ENCODE measurements around the gene FOXP1.
A peak's percentile ranks its signal among the peaks of the same experiment; 100 is the strongest.

Gene FOXP1

GRCh38 chr3:71583566-71584393 is at the start of gene FOXP1:
TSS of gene FOXP1 (minus strand) at chr3:71583728. CDS start at chr3:71198381, 385,347 bp downstream.
- H3K27ac Mint-ChIP-seq, result peak within 1 kb of the TSS; percentile 99
- H3K4me1 Mint-ChIP-seq (ENCODE audit: low read depth), result peaks cover 56% of the 10 kb centered on the region
- H3K9me3 Mint-ChIP-seq (ENCODE audit: low read depth), result no peaks in the 10 kb centered on the region
- H3K27me3 Mint-ChIP-seq, result no peaks in the 10 kb centered on the region
- H3K36me3 Mint-ChIP-seq, result peaks cover 2% of the 10 kb centered on the region
- H3K4me3 Mint-ChIP-seq, result peak within 1 kb of the TSS; percentile 94

DNA sequence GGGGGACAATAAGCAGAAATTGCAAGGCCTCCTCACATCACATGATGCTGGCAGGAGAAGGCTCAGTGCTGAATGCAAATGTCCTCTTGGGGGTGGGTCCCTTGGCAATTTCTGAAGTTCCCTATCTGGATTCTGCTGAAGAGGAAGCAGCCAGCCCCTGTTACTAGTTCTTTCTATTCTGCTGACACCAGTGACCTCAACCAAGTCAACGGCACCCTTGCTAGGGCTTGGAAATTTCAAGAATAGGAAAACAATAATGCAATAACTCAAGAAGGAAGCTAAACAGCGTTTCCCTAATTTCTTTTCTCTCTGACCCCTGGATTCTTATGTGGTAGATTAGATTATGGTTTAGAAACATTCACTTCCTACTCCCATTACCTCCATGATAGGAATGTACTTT is 46.2 kb upstream of the FOXP1 start:
- Mint-ChIP-seq H3K36me3 (peaks cover 14% of the 10 kb centered on the region), H3K4me1 (ENCODE audit: low read depth) (no peaks in the 10 kb centered on the region), H3K9me3 (ENCODE audit: low read depth) (no peaks in the 10 kb centered on the region), H3K27ac (no peak overlapping the region), H3K27me3 (no peaks in the 10 kb centered on the region), H3K4me3 (no peak overlapping the region)

DNA sequence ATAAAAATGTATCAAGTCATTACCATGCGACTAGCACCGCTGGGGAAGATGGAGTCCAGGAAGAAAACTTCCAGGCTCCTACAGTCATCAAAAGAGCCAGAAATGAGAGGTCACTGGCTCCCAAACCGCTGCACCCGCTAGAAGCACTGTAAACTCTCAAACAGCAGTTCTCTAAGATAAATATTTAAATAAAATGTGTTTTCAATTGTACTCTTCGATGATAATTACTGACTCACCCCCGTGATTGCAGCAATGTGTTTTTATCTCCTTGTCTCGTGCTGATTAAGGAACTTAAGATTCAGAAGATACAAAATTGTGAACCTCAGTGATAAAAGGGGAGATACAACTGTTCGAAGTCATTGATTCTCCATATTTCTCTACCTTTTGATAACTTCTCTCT is 45.8 kb upstream of the FOXP1 start:
- Mint-ChIP-seq H3K4me1 (ENCODE audit: low read depth) (no peaks in the 10 kb centered on the region), H3K4me3 (no peak overlapping the region), H3K27ac (no peak overlapping the region), H3K27me3 (no peaks in the 10 kb centered on the region), H3K36me3 (peaks cover 14% of the 10 kb centered on the region), H3K9me3 (ENCODE audit: low read depth) (no peaks in the 10 kb centered on the region)

DNA sequence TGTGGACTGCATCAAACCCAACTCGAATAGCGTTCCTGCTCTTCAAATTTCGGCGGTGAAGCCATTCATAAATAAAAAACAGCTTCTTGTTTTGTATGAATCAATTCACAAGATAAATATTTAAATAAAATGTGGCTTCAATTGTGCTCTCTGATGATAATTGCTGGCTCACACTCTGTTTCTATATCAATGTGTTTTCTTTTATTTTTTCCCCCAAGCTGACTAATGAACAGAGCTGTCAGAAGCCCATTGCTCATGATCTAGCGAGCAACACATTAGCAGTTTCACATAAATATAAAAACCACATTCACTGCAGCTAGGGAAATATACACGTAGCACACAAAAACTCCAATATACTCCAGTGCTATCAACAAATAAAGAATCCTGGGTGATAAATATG is 45.0 kb upstream of the FOXP1 start:
- peaks cover 14% of the 10 kb centered on the region for H3K36me3 Mint-ChIP-seq
- no peaks in the 10 kb centered on the region for H3K27me3 Mint-ChIP-seq
- H3K27ac Mint-ChIP-seq, result no peak overlapping the region
- no peak overlapping the region for H3K4me3 Mint-ChIP-seq
- no peaks in the 10 kb centered on the region for H3K9me3 Mint-ChIP-seq (ENCODE audit: low read depth)
- no peaks in the 10 kb centered on the region for H3K4me1 Mint-ChIP-seq (ENCODE audit: low read depth)

GRCh38 chr3:71625676-71626075 is 42.1 kb upstream of the FOXP1 start:
- no peak overlapping the region for H3K27ac Mint-ChIP-seq
- H3K9me3 Mint-ChIP-seq (ENCODE audit: low read depth), result no peaks in the 10 kb centered on the region
- no peaks in the 10 kb centered on the region for H3K4me1 Mint-ChIP-seq (ENCODE audit: low read depth)
- H3K36me3 Mint-ChIP-seq, result peaks cover 18% of the 10 kb centered on the region
- no peaks in the 10 kb centered on the region for H3K27me3 Mint-ChIP-seq
- H3K4me3 Mint-ChIP-seq, result no peak overlapping the region

GRCh38 chr3:71621825-71622537 is 38.5 kb upstream of the FOXP1 start:
- Mint-ChIP-seq H3K4me3 (no peak overlapping the region), H3K36me3 (peaks cover 23% of the 10 kb centered on the region), H3K4me1 (ENCODE audit: low read depth) (no peaks in the 10 kb centered on the region), H3K9me3 (ENCODE audit: low read depth) (no peaks in the 10 kb centered on the region), H3K27ac (no peak overlapping the region), H3K27me3 (no peaks in the 10 kb centered on the region)

DNA sequence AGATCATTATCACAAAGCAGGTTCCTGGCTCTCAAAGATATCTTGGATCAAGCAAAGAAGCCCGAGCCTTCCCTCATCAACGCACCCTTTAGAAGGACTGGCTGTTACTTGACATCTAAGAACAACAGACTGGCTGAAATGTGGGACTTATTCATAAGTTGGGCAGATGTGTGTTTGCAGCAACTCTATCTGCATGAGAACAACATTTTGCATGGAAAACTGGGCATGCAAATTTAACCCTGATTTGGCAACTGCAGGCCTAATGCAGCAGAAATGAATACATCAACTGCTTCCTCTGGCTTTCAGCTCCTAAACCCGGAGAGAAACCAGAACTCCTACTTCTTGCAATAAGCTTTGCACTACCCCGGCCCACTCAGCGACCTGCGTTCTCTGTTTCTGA is 35.0 kb upstream of the FOXP1 start:
- Mint-ChIP-seq H3K9me3 (ENCODE audit: low read depth) (no peaks in the 10 kb centered on the region), H3K4me3 (no peak overlapping the region), H3K27me3 (no peaks in the 10 kb centered on the region), H3K27ac (no peak overlapping the region), H3K36me3 (peaks cover 25% of the 10 kb centered on the region), H3K4me1 (ENCODE audit: low read depth) (peaks cover 7% of the 10 kb centered on the region)

DNA sequence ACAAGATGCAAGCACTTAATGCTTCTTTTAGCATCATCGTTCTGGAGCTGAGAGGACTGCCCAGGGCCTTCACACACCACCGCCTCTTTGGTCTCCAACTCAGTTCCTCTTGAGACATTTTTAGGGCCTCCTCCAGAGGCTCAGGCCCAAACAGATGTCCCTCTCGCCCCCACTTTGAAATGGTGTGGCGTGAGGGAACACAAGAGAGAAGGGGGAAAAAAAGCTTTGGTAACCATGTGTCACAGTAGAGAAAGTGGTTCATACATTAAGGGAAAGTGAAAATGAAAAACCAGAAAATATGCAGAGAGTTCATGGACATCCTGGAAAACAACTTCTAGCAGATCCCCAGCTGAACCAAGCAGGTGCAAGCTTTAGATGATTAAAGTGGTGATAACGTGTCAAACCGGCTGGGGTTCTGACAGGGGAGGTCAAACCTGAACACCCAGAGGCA is 33.1 kb upstream of the FOXP1 start:
- no peak overlapping the region for H3K4me3 Mint-ChIP-seq
- H3K27me3 Mint-ChIP-seq, result no peaks in the 10 kb centered on the region
- H3K9me3 Mint-ChIP-seq (ENCODE audit: low read depth), result peaks cover 7% of the 10 kb centered on the region
- H3K36me3 Mint-ChIP-seq, result peaks cover 22% of the 10 kb centered on the region
- H3K27ac Mint-ChIP-seq, result peak overlapping the region; percentile 24
- peaks cover 7% of the 10 kb centered on the region for H3K4me1 Mint-ChIP-seq (ENCODE audit: low read depth)

DNA sequence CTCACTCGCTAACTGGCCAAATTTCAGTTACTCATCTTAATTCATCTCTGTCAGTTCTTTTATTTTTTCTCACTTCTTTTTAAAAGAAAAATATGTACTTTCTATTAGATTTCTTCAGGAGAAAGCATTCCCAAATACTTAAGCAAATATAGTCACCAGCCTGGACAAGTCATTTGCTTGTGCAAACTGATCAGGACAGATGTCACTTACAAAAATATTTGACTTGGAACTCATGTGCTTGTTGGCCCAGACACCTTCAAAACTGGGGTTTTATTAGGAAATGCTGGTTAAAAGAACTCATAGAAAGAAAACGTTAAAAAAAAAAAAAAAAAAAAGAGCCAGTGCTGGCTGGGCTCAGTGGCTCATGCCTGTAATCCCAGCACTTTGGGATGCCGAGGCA is 31.3 kb upstream of the FOXP1 start:
- H3K4me1 Mint-ChIP-seq (ENCODE audit: low read depth), result peaks cover 7% of the 10 kb centered on the region
- H3K4me3 Mint-ChIP-seq, result no peak overlapping the region
- no peak overlapping the region for H3K27ac Mint-ChIP-seq
- H3K9me3 Mint-ChIP-seq (ENCODE audit: low read depth), result peaks cover 7% of the 10 kb centered on the region
- no peaks in the 10 kb centered on the region for H3K27me3 Mint-ChIP-seq
- H3K36me3 Mint-ChIP-seq, result peaks cover 16% of the 10 kb centered on the region

DNA sequence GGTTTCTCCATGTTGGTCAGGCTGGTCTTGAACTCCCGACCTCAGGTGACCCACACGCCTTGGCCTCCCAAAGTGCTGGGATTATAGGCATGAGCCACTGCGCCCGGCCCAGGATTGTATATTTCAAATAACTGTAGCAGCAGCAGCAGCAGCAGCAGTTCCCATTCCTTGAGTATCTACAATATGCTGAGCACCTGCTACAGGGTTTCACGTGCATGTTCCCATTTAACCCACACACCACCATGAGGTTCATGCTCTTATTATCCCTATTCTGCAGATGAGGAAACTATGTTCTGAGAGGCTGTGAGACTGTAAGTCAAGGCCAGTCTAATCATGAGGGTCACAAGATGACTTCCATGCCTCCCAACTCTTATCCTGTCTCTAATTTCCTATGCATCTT is 30.9 kb upstream of the FOXP1 start:
- H3K4me1 Mint-ChIP-seq (ENCODE audit: low read depth), result peaks cover 7% of the 10 kb centered on the region
- H3K36me3 Mint-ChIP-seq, result peaks cover 16% of the 10 kb centered on the region
- no peak overlapping the region for H3K27ac Mint-ChIP-seq
- H3K9me3 Mint-ChIP-seq (ENCODE audit: low read depth), result peaks cover 7% of the 10 kb centered on the region
- no peak overlapping the region for H3K4me3 Mint-ChIP-seq
- H3K27me3 Mint-ChIP-seq, result no peaks in the 10 kb centered on the region

DNA sequence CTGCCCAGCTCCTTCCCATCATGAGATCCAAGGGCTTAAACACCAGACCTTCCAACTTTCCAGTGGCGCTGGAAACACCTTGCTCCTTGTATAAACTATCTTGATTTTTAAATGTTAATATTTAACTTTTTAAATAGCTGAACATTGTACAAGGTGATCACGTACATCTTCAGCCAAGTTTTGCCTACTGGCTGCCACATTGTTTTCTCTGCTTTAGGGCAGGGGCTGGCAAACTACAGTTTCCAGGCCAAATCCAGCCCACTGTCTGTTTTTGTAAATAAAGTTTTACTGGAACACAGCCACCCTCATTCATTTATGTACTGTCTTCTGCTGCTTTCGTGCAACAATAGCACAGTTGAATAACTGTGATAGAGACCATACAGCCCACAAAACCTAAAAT is 27.6 kb upstream of the FOXP1 start:
- Mint-ChIP-seq H3K27me3 (no peaks in the 10 kb centered on the region), H3K4me1 (ENCODE audit: low read depth) (no peaks in the 10 kb centered on the region), H3K9me3 (ENCODE audit: low read depth) (peaks cover 17% of the 10 kb centered on the region), H3K4me3 (no peak overlapping the region), H3K27ac (no peak overlapping the region), H3K36me3 (peaks cover 19% of the 10 kb centered on the region)

DNA sequence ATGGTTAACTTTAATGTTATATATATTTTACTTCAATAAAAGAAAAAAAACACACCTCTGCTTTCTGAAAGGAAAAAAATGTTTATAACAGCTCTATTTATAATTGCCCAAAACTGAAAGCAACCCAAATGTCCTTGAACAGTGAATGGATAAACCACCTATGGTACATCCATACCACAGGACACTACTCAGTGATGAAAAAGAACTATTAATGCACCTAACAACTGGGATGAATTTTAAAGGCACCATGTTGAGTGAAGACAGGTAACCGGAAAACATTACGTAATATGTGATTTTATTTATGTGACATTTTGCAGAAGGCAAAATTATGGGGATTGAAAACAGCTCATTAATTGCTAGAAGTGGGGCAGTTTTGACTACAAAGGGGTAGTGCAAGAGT is 23.8 kb upstream of the FOXP1 start:
- Mint-ChIP-seq H3K27ac (no peak overlapping the region), H3K36me3 (peaks cover 13% of the 10 kb centered on the region), H3K4me1 (ENCODE audit: low read depth) (no peaks in the 10 kb centered on the region), H3K9me3 (ENCODE audit: low read depth) (peaks cover 17% of the 10 kb centered on the region), H3K27me3 (no peaks in the 10 kb centered on the region), H3K4me3 (no peak overlapping the region)

DNA sequence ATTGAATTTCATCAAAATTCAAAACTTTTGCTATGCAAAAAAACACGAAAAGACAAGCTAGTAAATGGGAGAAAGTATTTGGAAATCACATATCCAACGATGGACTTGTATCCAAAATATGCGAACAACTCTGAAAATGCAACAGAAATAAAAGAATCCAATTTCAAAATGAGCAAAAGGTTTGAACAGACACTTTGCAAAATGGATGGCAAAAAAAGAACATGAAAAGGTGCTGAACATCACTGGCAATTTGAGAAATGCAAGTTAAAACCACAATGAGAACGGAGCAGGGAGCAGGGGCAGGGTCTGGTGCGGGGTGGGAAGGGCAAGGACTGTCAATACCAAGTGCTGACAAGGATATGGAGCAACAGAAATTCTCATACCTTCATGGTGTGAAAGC is 23.1 kb upstream of the FOXP1 start:
- Mint-ChIP-seq H3K4me3 (no peak overlapping the region), H3K4me1 (ENCODE audit: low read depth) (peaks cover 5% of the 10 kb centered on the region), H3K36me3 (peaks cover 11% of the 10 kb centered on the region), H3K27me3 (no peaks in the 10 kb centered on the region), H3K9me3 (ENCODE audit: low read depth) (peaks cover 11% of the 10 kb centered on the region), H3K27ac (no peak overlapping the region)

DNA sequence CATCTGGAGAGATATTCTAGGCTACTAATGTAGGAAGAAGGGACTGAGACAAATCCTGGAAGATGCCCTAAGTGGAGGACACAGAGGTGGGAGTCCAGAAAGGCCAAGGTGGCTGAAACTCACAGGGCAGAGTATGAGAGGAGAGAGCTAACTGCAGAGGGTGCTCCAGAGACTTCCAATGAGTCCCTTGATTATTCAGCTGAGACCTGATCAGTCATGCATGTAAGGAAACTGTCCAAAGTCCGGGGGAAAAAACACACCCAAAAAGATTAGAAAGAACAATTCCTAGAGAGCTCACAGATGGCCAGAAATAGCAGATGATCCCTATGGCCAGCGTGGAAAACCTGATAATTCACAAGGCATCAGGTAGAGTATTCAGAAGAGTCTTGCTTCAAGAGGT is 18.7 kb upstream of the FOXP1 start:
- H3K27me3 Mint-ChIP-seq, result no peaks in the 10 kb centered on the region
- peaks cover 13% of the 10 kb centered on the region for H3K4me1 Mint-ChIP-seq (ENCODE audit: low read depth)
- H3K4me3 Mint-ChIP-seq, result no peak overlapping the region
- peaks cover 7% of the 10 kb centered on the region for H3K9me3 Mint-ChIP-seq (ENCODE audit: low read depth)
- H3K36me3 Mint-ChIP-seq, result peaks cover 9% of the 10 kb centered on the region
- no peak overlapping the region for H3K27ac Mint-ChIP-seq

- H3K9me3 Mint-ChIP-seq (ENCODE audit: low read depth), result peaks cover 7% of the 10 kb centered on the region
- no peaks in the 10 kb centered on the region for H3K27me3 Mint-ChIP-seq
- H3K4me1 Mint-ChIP-seq (ENCODE audit: low read depth), result peaks cover 13% of the 10 kb centered on the region
- no peak overlapping the region for H3K4me3 Mint-ChIP-seq
- H3K27ac Mint-ChIP-seq, result no peak overlapping the region
- peaks cover 9% of the 10 kb centered on the region for H3K36me3 Mint-ChIP-seq
Observed at GRCh38 chr3:71601811-71602210, 18.3 kb upstream of the FOXP1 start.
